T47D (cell line): ENCODE results near the gene TBX18.

Experiments used
- DNase-seq, 2 experiments: peaks; one replicate each; pipeline versions ENCODE4 v3.0.0 to v3.0.0-alpha.2; 2011 to 2012; ENCODE audit warnings: low read depth in 1 of 2, low spot score in 1 of 2
- JUND ChIP-seq: IDR thresholded peaks from 2 replicates; pipeline ENCODE4 v1.6.1; 2012; ENCODE audit warnings: low read depth
- in situ Hi-C: cut with HindIII; loops from 2 replicates; pipeline ENCODE4 v1.10.0; 2016; ENCODE audit warnings: low sequenced_read_pairs, low pct_unique_long_range_greater_than_20kb

The TBX18 gene

DNA sequence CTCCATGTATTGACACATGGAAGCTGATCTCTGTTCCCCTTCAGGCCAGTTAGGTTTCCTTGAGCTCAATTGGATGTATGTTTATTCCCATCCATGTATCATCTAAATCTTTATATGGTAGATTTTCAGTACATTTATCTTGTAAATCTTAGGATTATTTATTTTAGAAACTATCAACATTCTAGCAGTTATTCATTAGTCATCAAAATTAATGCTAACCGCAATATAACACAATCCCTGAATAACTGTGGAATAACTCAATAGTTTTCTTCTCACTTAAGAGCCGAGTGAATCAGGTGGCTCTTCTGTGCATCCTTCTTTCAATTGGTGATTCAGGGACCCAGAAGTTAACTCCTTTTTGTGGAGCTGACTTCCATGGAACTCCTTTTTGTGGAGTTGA is 15.5 kb upstream of the TBX18 start:
- in situ Hi-C loops = no loop called here
- no peak for TF ChIP-seq JUND

DNA sequence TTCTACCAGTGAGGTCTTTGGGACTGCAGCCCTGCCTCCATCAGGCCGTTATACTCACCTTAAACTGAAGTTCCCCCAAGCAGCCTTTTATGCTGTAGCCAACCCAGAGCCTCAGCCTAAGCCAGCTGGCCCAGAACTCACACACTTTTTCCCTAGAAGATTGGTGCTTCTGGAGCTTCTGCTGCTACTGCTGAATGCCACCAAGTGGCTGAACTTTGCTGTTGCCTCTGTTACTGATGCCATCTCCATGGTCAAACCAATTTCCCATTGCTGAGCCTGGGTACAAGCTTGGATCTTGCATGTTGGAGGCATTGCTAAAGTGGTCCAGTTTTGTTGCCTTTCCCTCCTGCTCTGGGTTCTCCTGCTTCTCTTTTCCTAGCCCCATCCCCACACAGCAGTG is 15.0 kb upstream of the TBX18 start:
- TF ChIP-seq JUND = no peak
- no peak for DNase-seq
- in situ Hi-C loops = no loop called here

More for the DNA sequence above, 15.5 kb upstream of the TBX18 start:
- DNase-seq = no peak

DNA sequence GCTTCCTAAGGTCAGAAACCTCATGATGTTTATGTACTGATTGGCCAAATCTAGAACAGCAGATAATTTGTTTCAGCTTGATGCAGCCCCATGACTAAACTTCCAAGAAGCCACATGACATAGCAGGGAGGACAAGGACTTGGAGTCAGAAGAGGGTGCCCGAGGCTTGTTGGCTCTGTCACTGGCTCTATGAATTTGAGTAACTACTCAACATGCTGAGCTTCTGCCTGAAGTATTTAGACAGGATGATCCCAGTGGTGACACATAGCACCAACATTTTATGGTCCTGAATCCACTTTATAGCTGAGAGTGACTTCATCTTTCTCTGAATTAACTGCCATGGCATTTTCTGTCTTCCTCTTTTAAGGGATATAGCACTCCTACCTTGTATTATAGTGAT is 13.5 kb upstream of the TBX18 start:
- no peak for DNase-seq
- no peak for TF ChIP-seq JUND
- in situ Hi-C loops = no loop called here

- DNase-seq = no peak
- TF ChIP-seq JUND = no peak
- in situ Hi-C loops = no loop called here
These were observed 12.0 kb upstream of the TBX18 start for GRCh38 chr6:84776392-84776791.

DNA sequence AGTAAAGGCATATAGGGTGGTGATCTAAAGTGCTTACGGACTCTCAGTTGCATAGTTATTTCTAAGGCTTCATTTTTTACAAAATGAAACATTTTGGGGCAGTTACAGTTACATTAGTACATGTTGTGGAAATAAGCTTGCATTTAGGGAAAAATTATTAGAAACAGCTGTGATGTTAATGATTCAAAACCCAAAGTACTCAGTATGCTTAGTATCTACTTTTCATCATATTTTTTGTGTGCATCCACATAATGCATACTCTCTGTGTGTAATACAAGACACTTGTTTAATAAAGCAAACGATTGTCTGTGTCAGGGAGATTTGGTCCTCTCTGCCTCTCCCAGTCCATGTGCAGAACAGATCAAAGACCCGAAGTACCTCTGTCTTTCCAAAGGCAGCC is 11.4 kb upstream of the TBX18 start:
- DNase-seq = no peak
- no peak for TF ChIP-seq JUND
- in situ Hi-C loops = no loop called here

DNA sequence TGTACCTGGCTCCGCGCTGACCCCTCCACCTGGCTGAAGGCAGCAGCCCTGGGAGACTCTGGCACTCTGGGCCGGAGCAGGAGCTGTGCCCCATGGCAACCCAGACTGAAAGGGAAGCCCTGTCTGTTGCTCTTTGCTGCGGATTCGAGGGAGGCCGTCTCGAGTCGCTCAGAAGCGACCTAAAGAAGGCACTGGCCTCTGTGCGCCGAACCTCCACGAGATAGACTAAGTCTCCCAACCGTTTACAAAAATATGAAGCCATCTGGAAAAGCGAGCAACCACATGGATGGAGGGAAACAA is 10.5 kb upstream of the TBX18 start:
- no peak for DNase-seq
- in situ Hi-C loops = no loop called here
- TF ChIP-seq JUND = no peak

DNA sequence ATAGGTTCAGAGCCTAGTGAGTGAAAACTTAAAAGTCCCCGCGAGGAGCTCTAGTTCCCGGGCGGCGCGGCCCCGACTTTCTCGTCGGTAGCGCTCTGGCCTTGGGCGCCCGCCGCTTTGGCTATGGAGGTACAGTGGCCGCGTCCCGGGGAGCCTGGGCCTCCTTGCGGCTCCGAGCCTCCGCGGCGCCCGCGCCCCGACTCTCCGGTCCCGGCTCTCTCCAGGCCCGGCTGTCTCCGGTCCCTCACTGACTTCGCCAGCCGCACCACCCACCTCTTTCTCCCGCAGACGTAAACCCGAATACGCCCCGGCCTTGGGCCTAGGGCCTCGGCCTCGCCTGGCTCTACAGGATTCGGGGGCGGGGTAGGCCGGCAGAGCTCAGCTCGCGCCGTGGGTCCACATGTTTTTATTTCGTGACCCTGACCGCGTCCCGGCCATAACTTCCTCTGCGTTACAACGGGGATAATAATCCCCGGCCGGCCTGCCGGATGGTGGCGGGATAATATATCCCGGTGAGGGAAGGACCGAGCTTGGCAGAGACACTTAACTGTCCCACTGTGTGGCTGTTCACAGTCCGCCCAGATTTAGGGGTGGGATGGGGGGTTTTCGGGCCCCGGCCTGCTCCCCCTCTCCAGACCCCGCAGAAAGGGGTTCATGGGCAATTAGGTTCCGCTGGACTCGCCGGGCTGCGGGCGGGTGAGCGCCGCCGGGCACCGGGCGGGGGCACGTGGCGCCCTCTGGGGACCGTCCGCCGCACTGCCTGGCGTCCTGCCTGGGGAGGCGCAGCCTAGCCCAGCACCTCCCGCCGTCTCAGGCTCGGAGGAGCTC is 10.0 kb upstream of the TBX18 start:
- no peak for TF ChIP-seq JUND
- no peak for DNase-seq
- in situ Hi-C loops = no loop called here

DNA sequence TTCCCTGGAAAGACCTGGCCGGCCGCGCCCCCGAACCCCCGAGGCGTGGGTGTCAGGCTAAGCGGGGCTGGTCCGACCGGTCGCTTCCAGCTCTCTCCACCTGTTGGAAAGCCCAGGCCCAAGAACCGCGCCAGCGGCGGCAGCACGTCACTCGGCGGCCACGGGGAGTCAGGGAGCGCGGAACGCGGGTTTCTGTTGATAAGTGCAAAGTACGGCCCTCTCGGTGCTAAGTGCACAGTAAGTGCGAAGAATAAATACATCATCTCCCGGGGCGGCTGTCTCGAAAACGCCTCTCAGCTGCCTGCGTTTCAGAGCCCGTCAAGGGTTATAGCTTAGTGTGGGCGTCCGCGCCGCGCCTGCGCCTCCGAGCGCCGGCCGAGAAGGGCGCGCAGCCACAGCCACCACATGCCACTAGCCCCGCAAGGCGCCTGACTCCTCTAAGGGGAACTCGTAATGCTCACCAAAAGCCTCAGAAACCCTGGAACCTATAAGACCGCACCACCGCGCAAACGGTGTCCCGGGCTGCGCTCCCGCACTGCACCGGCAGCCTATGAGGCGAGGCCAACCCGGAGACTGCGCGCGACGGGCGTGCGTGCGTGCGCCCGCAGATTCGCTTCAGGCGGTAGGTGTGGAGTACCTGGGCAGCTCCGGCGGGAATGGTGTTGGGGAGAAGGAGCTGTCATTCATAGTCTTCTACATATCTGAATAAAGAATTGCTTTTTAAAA is 9.2 kb upstream of the TBX18 start:
- in situ Hi-C loops = no loop called here
- no peak for DNase-seq
- no peak for TF ChIP-seq JUND

- in situ Hi-C loops = no loop called here
- no peak for DNase-seq
- no peak for TF ChIP-seq JUND
These were observed 8.7 kb upstream of the TBX18 start for GRCh38 chr6:84773133-84773430.

DNA sequence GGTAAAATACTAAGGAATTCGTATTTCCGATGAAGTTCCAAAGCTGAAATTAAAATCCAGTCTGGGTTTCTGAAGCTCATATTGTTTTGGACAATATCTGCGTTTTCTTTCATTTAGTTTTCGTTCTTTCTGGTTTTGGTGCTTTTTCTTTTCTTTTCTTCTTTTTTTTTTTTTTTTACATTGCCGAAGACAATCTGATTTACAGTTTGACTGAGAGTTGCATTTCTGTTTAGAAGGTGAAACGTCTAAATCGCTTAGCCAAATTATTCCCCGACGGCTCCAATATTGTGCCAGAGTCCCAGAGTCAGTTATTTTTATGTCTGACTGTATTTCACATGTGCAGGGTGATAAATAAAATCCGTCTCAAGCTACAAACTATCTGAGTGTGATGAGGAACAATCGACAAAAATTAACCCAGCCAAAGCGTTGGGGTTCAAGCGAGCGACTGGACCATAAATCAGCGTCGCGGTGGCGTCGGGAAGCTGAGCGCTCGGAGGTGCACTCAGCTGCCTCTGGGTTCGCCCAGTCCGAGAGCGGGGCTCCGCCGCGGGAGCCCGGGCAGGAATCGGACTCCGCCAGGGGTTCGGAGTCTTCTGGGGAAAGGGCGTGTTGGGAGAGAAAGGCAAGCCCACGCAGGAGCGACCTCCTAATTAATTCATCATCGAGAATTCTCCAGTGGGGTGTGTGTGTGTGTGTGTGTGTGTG is 8.2 kb upstream of the TBX18 start:
- TF ChIP-seq JUND = no peak
- no peak for DNase-seq
- in situ Hi-C loops = no loop called here

DNA sequence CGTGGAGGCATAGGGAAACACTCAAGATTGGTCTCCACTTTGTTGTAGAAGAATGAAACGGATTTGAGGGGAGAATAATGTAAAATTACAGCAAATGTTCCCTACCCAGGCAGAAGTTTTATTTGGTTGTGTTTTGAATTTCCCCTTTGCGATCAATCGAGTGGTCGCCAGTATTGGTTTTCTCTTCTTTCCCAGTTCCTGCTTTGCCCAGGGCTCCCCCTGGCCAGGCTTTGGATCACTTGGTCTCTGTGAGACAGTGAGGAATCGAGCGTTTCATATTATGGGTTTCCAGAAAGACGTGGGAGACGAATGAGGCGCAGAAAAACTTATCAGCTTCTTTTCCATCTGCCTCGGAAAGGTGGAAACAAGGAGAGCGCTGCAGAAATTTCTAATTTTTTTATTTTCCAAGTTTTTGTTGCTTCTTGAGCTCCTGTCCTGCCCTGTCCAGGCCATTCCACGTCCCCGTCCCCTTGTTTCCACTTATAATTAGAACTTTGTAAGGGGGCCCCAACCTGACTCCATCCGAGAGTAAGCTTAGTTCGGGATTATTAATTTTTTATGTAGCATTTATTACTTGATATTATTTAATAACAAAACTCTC is 7.5 kb upstream of the TBX18 start:
- in situ Hi-C loops = no loop called here

GRCh38 chr6:84771125-84771755 is 6.8 kb upstream of the TBX18 start:
- no peak for TF ChIP-seq JUND
- in situ Hi-C loops = no loop called here
- no peak for DNase-seq

More for the DNA sequence above, 7.5 kb upstream of the TBX18 start:
- no peak for DNase-seq
- no peak for TF ChIP-seq JUND
